Urinary bladder (tissue), 4 donors: Measurements from ENCODE around the gene TAF6L. TPM values are rescaled to one million over a fixed set of nuclear protein-coding genes. Genes with fewer than 3 reads are reported as not detected.
A peak's percentile ranks its signal among the peaks of the same experiment; 100 is the strongest.
"Not testable (repeated sequence)": the region's sequence is repeated elsewhere in the genome, so short reads cannot be mapped to it uniquely, and the experiment has no call there.

Experiments used
- DNase-seq: peaks from one replicate; pipeline ENCODE4 v3.0.0-alpha.2; 2015; ENCODE audit errors: extremely low spot score
- H3K27ac ChIP-seq: one replicate; pipeline ENCODE4 v1.5.1; 2013; ENCODE audit warnings: low read depth, mild to moderate bottlenecking, moderate library complexity
- H3K36me3 ChIP-seq: one replicate; pipeline ENCODE4 v1.6.1; 2013; ENCODE audit warnings: mild to moderate bottlenecking, moderate library complexity; ENCODE audit not compliant: insufficient read depth
- H3K4me1 ChIP-seq: one replicate; pipeline ENCODE4 v1.6.1; 2013; ENCODE audit warnings: mild to moderate bottlenecking, moderate library complexity; ENCODE audit not compliant: insufficient read depth
- H3K4me3 ChIP-seq: one replicate; pipeline ENCODE4 v1.5.1; 2013; ENCODE audit warnings: low read depth, low read length
- WGBS: extraction: QIAGEN DNeasy Blood & Tissue Kit; methylation state at CpG from one replicate; pipeline ENCODE4 v1.1.7; 2013; 5-methylcytosine and 5-hydroxymethylcytosine counted together
- polyA plus RNA-seq: library from polyadenylated mRNA; stranded (reverse); fragments of 200-250 nt; gene quantifications from one replicate; pipeline ENCODE4 v1.2.3, GENCODE V29; 2013
- total RNA-seq: library from RNA; depleted of rRNA; stranded (reverse); fragments of >200 nt; gene quantifications from one replicate; pipeline ENCODE4 v1.2.3, GENCODE V29; 2014
- donor health status: healthy with polysubstance abuse.
- donor health status: healthy.

TAF6L gene
- total RNA-seq, result 8.5 TPM
- polyA plus RNA-seq, result 21.9 TPM

- WGBS, result 2% methylated on average over 60 of the region's 60 CpGs
- Histone ChIP-seq H3K4me1 (no peaks in the 10 kb centered on the region), H3K36me3 (peaks cover 1% of the 10 kb centered on the region), H3K4me3 (peak within 1 kb of the TSS; percentile 58), H3K27ac (peak within 1 kb of the TSS; percentile 96)
- DNase-seq, result peak; percentile 93
These were observed at the start of gene TAF6L for GRCh38 chr11:62771144-62772021. Gene TAF6L (plus strand): TSS chr11:62771396. CDS start chr11:62775784, 4,388 bp downstream.

- Histone ChIP-seq H3K27ac (no peak overlapping the region), H3K4me3 (no peak overlapping the region), H3K4me1 (peaks cover 4% of the 10 kb centered on the region), H3K36me3 (peaks cover 20% of the 10 kb centered on the region)
- WGBS, result 66% methylated on average over 7 of the region's 7 CpGs
- DNase-seq, result no peak
These were observed 49.2 kb upstream of the TAF6L start for GRCh38 chr11:62721994-62722393.

- Histone ChIP-seq H3K36me3 (peaks cover 17% of the 10 kb centered on the region), H3K4me1 (peaks cover 4% of the 10 kb centered on the region), H3K27ac (no peak overlapping the region), H3K4me3 (no peak overlapping the region)
- no peak for DNase-seq
- 42% methylated on average over 8 of the region's 8 CpGs for WGBS
These were observed 47.0 kb upstream of the TAF6L start for GRCh38 chr11:62724171-62724570.

- no peak for DNase-seq
- under 1% methylated on average over 7 of the region's 7 CpGs for whole genome bisulfite sequencing
- H3K27ac ChIP-seq, result no peak overlapping the region
- H3K4me3 ChIP-seq, result peak overlapping the region; percentile 93
- H3K36me3 ChIP-seq, result peaks cover 10% of the 10 kb centered on the region
- H3K4me1 ChIP-seq, result peaks cover 4% of the 10 kb centered on the region
These were observed 45.5 kb upstream of the TAF6L start for GRCh38 chr11:62725646-62726045.

- peaks cover 4% of the 10 kb centered on the region for H3K4me1 ChIP-seq
- under 1% methylated on average over 51 of the region's 51 CpGs for WGBS
- H3K27ac ChIP-seq, result peak overlapping the region; percentile 92
- peak overlapping the region; percentile 93 for H3K4me3 ChIP-seq
- no peak for DNase-seq
- H3K36me3 ChIP-seq, result peaks cover 7% of the 10 kb centered on the region
These were observed 44.9 kb upstream of the TAF6L start for GRCh38 chr11:62726156-62726914.

- H3K36me3 ChIP-seq, result peaks cover 9% of the 10 kb centered on the region
- peak overlapping the region; percentile 92 for H3K27ac ChIP-seq
- H3K4me1 ChIP-seq, result peaks cover 4% of the 10 kb centered on the region
- under 1% methylated on average over 37 of the region's 37 CpGs for WGBS
- DNase-seq, result no peak
- peak overlapping the region; percentile 93 for H3K4me3 ChIP-seq
These were observed 44.4 kb upstream of the TAF6L start for GRCh38 chr11:62726915-62727164.

- Histone ChIP-seq H3K4me1 (peaks cover 4% of the 10 kb centered on the region), H3K4me3 (peak within 1 kb of the TSS; percentile 93), H3K27ac (peak within 1 kb of the TSS; percentile 92), H3K36me3 (peaks cover 6% of the 10 kb centered on the region)
- peak; percentile 98 for DNase-seq
- under 1% methylated on average over 72 of the region's 72 CpGs for WGBS
These were observed 43.9 kb upstream of the TAF6L start, which contains the start of gene HNRNPUL2 for GRCh38 chr11:62727165-62727871. Gene HNRNPUL2 (minus strand): TSS chr11:62727457. CDS start chr11:62727156, 301 bp downstream.

GRCh38 chr11:62727872-62728170 lies 43.4 kb upstream of the TAF6L start:
- Histone ChIP-seq H3K27ac (peak overlapping the region; percentile 69), H3K4me3 (peak overlapping the region; percentile 62), H3K4me1 (peaks cover 4% of the 10 kb centered on the region), H3K36me3 (peaks cover 4% of the 10 kb centered on the region)
- WGBS, result under 1% methylated on average over 20 of the region's 20 CpGs
- peak; percentile 99 for DNase-seq

GRCh38 chr11:62728171-62728988 lies 42.8 kb upstream of the TAF6L start, which contains the start of gene TTC9C:
Gene TTC9C (plus strand): TSS chr11:62728486. CDS start chr11:62728849, 363 bp downstream.
- H3K4me3 ChIP-seq, result peak within 1 kb of the TSS; percentile 93
- WGBS, result under 1% methylated on average over 29 of the region's 29 CpGs
- DNase-seq, result peak; percentile 79
- peaks cover 4% of the 10 kb centered on the region for H3K4me1 ChIP-seq
- peaks cover 5% of the 10 kb centered on the region for H3K36me3 ChIP-seq
- H3K27ac ChIP-seq, result peak within 1 kb of the TSS; percentile 92

GRCh38 chr11:62730076-62730475 lies 41.1 kb upstream of the TAF6L start:
- 70% methylated on average over 14 of the region's 14 CpGs for WGBS
- not testable (repeated sequence) for H3K36me3 ChIP-seq, H3K27ac ChIP-seq, H3K4me3 ChIP-seq, H3K4me1 ChIP-seq, DNase-seq

GRCh38 chr11:62732830-62733229 lies 38.4 kb upstream of the TAF6L start:
- Histone ChIP-seq H3K36me3 (peaks cover 5% of the 10 kb centered on the region), H3K4me1 (no peaks in the 10 kb centered on the region), H3K27ac (no peak overlapping the region), H3K4me3 (no peak overlapping the region)
- WGBS, result 75% methylated on average over 2 of the region's 2 CpGs
- DNase-seq, result no peak

GRCh38 chr11:62737196-62737595 lies 34.0 kb upstream of the TAF6L start:
- peaks cover 6% of the 10 kb centered on the region for H3K36me3 ChIP-seq
- H3K4me3 ChIP-seq, result no peak overlapping the region
- H3K27ac ChIP-seq, result no peak overlapping the region
- no peaks in the 10 kb centered on the region for H3K4me1 ChIP-seq
- DNase-seq, result no peak
